Measurements from ENCODE around the gene CEACAM8.
"Not testable (repeated sequence)": the region's sequence is repeated elsewhere in the genome, so short reads cannot be mapped to it uniquely, and the experiment has no call there.

CEACAM8 gene

GRCh38 chr19:42544146-42544545, 50.6 kb downstream of the CEACAM8 start:
- DNase-seq = no peak

- DNase-seq = no peak
Measured at GRCh38 chr19:42542791-42543190, 51.9 kb downstream of the CEACAM8 start.

- DNase-seq = no peak
Measured at GRCh38 chr19:42540071-42540553, 54.6 kb downstream of the CEACAM8 start.

- DNase-seq = no peak
Measured at GRCh38 chr19:42538841-42539709, 55.6 kb downstream of the CEACAM8 start.

GRCh38 chr19:42535276-42535675, 59.4 kb downstream of the CEACAM8 start:
- not testable (repeated sequence) for DNase-seq

GRCh38 chr19:42534391-42534790, 60.3 kb downstream of the CEACAM8 start:
- no peak for DNase-seq

GRCh38 chr19:42532891-42533290, 61.8 kb downstream of the CEACAM8 start:
- DNase-seq = peak in 12 of 51 donors; percentile 17 to 52 (median 30)

GRCh38 chr19:42531313-42531712, 63.4 kb downstream of the CEACAM8 start:
- no peak for DNase-seq

All from hypothalamus (tissue), 51 donors.